Activated CD8-positive, alpha-beta T cell treated with anti-CD3 and anti-CD28 coated beads for 36 hours (primary cell): ENCODE measurements around the gene KLF5. TPM values are rescaled to one million over a fixed set of nuclear protein-coding genes. Genes with fewer than 3 reads are reported as not detected.

Source experiments
- ATAC-seq: fragments of 200-7000 bp; cut with Tn5 transposase; one replicate; pipeline ENCODE4 v1.10.0; 2021; ENCODE audit warnings: mild to moderate bottlenecking, moderate library complexity
- CTCF ChIA-PET: fragments of 350-600 bp; sonication (Branson Sonifier 250); formaldehyde crosslinking; loops from one replicate; lab custom pipeline; 2021; ENCODE audit warnings: antibody characterized with exemption; lab: Charles Lee
- POLR2A ChIA-PET: fragments of 350-600 bp; sonication (Branson Sonifier 250); formaldehyde crosslinking; loops from one replicate; lab custom pipeline; 2021; ENCODE audit warnings: antibody characterized with exemption; lab: Charles Lee
- DNase-seq: peaks from one replicate; pipeline ENCODE4 v3.0.0-alpha.2; 2020
- H3K27ac Mint-ChIP-seq: one replicate; pipeline ENCODE4 v1.8.0; 2021; ENCODE audit warnings: mild to moderate bottlenecking, mixed read lengths
- H3K27me3 Mint-ChIP-seq: one replicate; pipeline ENCODE4 v1.8.0; 2021; ENCODE audit warnings: mixed read lengths
- H3K36me3 Mint-ChIP-seq: one replicate; pipeline ENCODE4 v1.8.0; 2021; ENCODE audit warnings: low read depth, mixed read lengths
- H3K4me1 Mint-ChIP-seq: one replicate; pipeline ENCODE4 v1.8.0; 2021; ENCODE audit warnings: low read depth, mixed read lengths
- H3K4me3 Mint-ChIP-seq: one replicate; pipeline ENCODE4 v1.8.0; 2021; ENCODE audit warnings: mild to moderate bottlenecking, moderate library complexity, mixed read lengths
- H3K9me3 Mint-ChIP-seq: one replicate; pipeline ENCODE4 v1.8.0; 2021; ENCODE audit warnings: mixed read lengths
- intact Hi-C: fragments of 100-400 bp; cut with micrococcal nuclease; formaldehyde crosslinking; loops from one replicate; pipeline ENCODE4 v1.10.0; 2022
- total RNA-seq, 2 experiments: library from RNA; stranded (reverse); gene quantifications; one replicate each; pipeline ENCODE4 v1.2.3, GENCODE V29; 2021
- TF ChIP-seq, protein P1 (sequence below): fragments of 200-600 bp; IDR thresholded peaks from one replicate; pipeline ENCODE4 v1.8.0; 2022; ENCODE audit warnings: antibody characterized with exemption, mild to moderate bottlenecking

KLF5 gene
- total RNA-seq, 2 experiments from 2014 or later = 1.3 to 1.6 TPM

DNA sequence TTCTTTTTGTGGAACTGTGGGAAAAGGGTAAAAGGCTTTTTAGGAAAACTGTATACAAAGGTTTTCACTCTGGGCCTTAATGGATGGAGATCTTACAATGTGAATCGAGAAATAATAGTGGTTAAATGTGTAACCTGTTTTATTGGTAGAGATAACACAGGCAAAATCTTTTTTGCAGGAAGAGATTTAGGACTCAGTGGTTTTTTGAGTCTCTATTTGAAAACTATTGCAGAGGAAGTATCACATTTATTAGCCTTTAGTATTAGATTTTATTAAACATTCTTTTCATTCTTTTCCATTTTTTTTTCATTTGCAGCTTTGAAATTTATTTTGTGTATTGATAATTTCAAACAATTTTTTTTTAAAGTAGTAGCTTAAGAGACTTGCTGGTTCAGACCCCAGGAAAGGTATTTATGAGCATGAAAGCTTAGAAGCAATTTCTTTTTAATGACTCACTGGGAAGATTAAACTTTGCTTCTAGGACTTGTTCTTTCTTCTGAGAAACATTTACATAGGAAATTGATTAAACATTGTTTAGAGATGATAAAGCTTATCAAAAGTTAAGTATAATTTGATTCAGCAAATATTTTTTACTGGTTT lies 10.5 kb downstream of the KLF5 start:
- TF ChIP-seq, protein P1, sequence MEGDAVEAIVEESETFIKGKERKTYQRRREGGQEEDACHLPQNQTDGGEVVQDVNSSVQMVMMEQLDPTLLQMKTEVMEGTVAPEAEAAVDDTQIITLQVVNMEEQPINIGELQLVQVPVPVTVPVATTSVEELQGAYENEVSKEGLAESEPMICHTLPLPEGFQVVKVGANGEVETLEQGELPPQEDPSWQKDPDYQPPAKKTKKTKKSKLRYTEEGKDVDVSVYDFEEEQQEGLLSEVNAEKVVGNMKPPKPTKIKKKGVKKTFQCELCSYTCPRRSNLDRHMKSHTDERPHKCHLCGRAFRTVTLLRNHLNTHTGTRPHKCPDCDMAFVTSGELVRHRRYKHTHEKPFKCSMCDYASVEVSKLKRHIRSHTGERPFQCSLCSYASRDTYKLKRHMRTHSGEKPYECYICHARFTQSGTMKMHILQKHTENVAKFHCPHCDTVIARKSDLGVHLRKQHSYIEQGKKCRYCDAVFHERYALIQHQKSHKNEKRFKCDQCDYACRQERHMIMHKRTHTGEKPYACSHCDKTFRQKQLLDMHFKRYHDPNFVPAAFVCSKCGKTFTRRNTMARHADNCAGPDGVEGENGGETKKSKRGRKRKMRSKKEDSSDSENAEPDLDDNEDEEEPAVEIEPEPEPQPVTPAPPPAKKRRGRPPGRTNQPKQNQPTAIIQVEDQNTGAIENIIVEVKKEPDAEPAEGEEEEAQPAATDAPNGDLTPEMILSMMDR = no peak
- DNase-seq (no peak), ATAC-seq (no peak)
- ChIA-PET POLR2A (no interaction called here), CTCF (interaction anchor here (1.6 kb wide), 1 partner anchor 9 kb away, joined by 6 read pairs; no protein-coding TSS in a partner anchor)
- H3K4me3 Mint-ChIP-seq = no peak overlapping the region
- H3K27me3 Mint-ChIP-seq = no peaks in the 10 kb centered on the region
- no peaks in the 10 kb centered on the region for H3K36me3 Mint-ChIP-seq
- peaks cover 3% of the 10 kb centered on the region for H3K4me1 Mint-ChIP-seq
- no peaks in the 10 kb centered on the region for H3K9me3 Mint-ChIP-seq
- no peak overlapping the region for H3K27ac Mint-ChIP-seq
- intact Hi-C loops = no loop called here

GRCh38 chr13:73070451-73071098 lies 11.8 kb downstream of the KLF5 start:
- ChIA-PET POLR2A (no interaction called here), CTCF (interaction anchor here (1.6 kb wide), 1 partner anchor 10 kb away, joined by 6 read pairs; no protein-coding TSS in a partner anchor)
- TF ChIP-seq, protein P1 = no peak
- Mint-ChIP-seq H3K9me3 (no peaks in the 10 kb centered on the region), H3K4me3 (no peak overlapping the region), H3K4me1 (peaks cover 3% of the 10 kb centered on the region), H3K27me3 (no peaks in the 10 kb centered on the region), H3K36me3 (no peaks in the 10 kb centered on the region), H3K27ac (no peak overlapping the region)
- DNase-seq = no peak
- intact Hi-C loops = no loop called here
- no peak for ATAC-seq

DNA sequence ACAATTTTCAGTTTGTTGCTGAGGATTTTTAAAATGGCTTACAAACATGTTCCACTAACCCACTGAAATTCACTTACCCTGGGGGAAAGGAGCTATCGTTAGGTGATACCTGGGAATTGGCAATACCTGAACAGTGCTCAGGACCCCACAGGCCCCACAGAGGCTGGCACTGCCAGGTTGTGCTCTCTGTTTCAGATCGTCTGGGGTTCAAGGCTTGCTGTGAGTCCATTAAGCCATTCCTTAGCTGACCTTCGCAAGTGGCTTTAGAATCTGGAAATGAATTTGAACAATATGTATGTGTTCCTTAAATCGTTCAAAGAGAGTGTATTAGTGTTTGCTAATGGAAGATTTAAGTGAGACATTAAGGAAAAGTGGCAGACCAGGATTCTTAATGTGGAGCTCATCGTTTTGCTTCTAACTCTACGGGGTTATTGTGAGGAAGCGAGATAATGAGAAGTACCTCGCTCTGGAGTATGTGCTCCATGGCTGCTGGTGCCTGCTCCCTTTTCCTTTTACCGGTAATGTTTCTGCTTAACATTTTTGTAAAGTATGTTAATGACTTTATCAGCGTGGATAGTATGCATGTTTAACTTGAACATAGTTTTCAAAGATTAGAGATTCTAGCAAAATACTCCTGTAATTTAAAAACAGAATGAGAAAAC lies 13.6 kb downstream of the KLF5 start:
- no peaks in the 10 kb centered on the region for H3K27me3 Mint-ChIP-seq
- H3K9me3 Mint-ChIP-seq = no peaks in the 10 kb centered on the region
- ChIA-PET POLR2A (no interaction called here), CTCF (interaction anchor here (1.1 kb wide), 1 partner anchor 12 kb away, joined by 3 read pairs; no protein-coding TSS in a partner anchor)
- ATAC-seq (no peak), DNase-seq (no peak)
- intact Hi-C loops = no loop called here
- H3K4me1 Mint-ChIP-seq = peaks cover 3% of the 10 kb centered on the region
- TF ChIP-seq, protein P1 = no peak
- no peaks in the 10 kb centered on the region for H3K36me3 Mint-ChIP-seq
- H3K27ac Mint-ChIP-seq = no peak overlapping the region
- no peak overlapping the region for H3K4me3 Mint-ChIP-seq

DNA sequence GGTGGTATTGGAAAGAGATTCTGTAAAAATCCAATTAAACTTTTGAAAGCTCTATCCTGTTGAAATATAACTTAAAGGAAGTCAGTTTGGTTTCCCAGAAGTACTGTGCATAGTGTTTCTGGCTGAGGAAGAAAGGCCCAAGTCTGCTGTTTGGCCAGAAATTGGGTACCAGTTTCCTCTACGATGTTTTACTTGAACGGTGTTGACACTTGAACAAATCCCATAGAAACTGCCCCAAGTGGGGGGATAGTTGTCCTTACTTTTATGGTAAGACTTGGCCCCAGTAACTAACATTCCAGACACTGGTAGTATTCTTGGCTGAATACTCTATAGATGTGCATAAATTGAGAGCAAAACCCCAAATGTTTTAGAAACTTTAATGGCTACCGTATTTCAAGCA lies 14.2 kb downstream of the KLF5 start:
- Mint-ChIP-seq H3K4me1 (peaks cover 3% of the 10 kb centered on the region), H3K4me3 (no peak overlapping the region), H3K27me3 (no peaks in the 10 kb centered on the region), H3K27ac (no peak overlapping the region), H3K36me3 (no peaks in the 10 kb centered on the region), H3K9me3 (no peaks in the 10 kb centered on the region)
- TF ChIP-seq, protein P1 = no peak
- intact Hi-C loops = no loop called here
- no peak for ATAC-seq
- ChIA-PET CTCF (interaction anchor here (1.1 kb wide), 1 partner anchor 13 kb away, joined by 3 read pairs; no protein-coding TSS in a partner anchor), POLR2A (no interaction called here)
- DNase-seq = no peak

DNA sequence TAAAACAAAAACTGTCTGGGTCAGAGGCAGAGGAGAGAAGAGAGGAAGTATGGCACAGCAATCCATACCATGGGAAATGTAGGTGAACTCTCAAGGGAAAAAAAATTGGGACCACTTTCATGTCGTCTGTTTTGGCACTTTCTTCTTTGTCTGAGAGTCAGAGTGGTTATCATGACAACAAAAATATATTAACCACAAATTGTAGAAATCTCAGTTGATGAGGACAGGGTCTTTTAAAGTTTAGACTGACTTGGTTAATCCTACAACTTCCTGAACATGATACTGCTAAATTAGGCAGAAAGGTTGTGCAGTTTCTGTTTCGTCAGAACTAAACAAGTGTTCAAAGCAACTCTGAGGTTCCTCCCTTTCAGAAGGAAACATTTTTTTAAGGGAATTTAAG lies 15.2 kb downstream of the KLF5 start:
- TF ChIP-seq, protein P1 = no peak
- ATAC-seq (no peak), DNase-seq (no peak)
- Mint-ChIP-seq H3K27ac (no peak overlapping the region), H3K4me3 (no peak overlapping the region), H3K4me1 (peaks cover 3% of the 10 kb centered on the region), H3K27me3 (no peaks in the 10 kb centered on the region), H3K36me3 (no peaks in the 10 kb centered on the region), H3K9me3 (no peaks in the 10 kb centered on the region)
- intact Hi-C loops = no loop called here
- ChIA-PET POLR2A (no interaction called here), CTCF (interaction anchor here (0.6 kb wide), 1 partner anchor 15 kb away, joined by 3 read pairs; the partner anchor contains the start of gene KLF5)
